HG03571 (cell line): ENCODE measurements around the gene AKT3.

ENCODE experiments used
- ATAC-seq: cut with Tn5 transposase; IDR thresholded peaks from one replicate; pipeline ENCODE4 v1.9.1; 2021; ENCODE audit not compliant: unreplicated experiment

AKT3 gene

DNA sequence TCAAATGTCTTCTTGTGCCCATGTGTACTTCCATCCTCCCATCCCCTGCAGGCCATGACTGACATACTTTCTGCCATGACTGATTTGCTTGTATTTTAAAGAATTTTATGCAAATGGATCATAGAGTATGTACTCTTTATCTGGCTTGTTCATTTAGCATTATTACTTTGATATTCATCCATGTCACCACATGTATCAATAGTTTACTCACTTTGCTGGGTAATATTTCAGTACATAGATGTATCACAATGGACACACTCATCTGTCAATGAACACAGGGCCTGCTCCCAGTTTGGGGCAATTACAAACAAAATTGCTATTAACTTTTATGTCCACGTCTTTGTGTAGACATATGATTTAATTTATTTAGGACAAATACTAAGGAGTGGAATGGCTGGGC lies 335.1 kb downstream of the AKT3 start:
- ATAC-seq: no peak

DNA sequence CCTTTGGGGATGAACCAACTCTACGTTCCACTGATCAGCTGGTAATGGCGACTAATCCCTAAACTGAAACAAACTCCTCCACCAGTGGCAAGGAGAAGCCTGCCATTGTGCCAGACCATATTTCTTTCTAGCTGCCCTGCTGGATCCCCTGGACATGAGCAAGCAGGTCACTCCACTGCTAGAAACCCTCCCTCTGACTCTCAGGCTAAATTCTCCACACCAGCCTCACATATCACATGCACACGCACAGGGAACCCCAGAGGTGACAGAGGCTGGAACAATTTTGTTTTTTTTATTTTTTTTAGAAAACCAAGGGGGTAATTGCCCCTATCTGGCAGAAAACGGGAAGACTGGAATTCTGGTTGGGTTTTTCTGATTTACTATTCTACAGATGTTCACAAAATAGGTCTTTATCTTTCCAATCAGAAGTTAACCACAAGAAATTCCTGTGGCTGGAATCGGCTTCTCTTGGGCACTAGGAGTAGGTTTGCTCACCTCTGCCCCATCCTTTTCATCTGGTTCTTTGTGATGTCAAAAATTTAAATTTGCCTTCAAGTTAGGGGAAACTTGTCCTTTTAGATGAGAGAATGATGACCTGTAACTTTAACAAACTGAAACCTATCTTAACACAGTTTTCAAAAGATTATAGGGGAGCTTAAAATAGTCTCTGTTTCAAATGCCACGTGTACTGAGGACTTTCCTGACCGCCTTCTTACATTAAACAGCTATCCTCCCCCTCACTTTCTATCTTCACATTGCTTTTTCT lies 336.1 kb downstream of the AKT3 start:
- ATAC-seq: no peak

DNA sequence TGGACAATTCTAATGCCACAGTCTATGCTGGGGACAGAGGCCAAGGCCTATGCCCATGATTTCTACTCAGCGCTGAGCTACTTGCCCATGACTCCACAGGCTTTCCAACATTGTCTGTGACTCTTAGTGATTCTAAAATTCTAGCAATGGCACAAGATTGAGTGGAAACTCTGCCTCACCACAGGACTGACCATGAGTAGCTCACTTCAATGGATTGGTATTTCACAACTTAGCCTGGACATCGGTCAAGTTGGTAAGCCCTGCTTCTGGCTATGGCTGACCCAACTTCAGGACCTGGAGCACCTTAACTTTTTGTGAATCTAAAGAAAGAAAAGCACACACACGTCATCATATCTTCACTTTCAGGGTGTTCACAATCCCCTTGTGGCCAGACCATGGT lies 339.1 kb downstream of the AKT3 start:
- no peak for ATAC-seq

DNA sequence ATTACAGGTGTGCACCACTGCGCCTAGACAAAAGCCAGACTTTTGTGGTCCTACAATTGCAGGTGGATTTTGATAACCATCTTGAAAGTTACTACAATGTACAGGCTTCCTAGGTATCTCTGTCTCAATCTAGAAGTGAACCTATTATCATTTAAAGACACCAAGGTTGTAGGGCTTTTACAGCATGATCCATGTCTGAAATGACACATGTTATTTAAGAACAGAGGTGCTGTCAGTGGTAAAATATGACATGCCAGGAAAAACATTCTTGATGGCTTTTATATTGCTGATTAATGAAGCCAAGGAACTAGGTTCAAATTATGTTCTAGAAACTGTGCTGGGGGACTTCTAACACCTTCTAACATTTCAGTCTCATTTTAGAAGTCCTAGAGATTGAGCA lies 341.1 kb downstream of the AKT3 start:
- ATAC-seq: no peak

DNA sequence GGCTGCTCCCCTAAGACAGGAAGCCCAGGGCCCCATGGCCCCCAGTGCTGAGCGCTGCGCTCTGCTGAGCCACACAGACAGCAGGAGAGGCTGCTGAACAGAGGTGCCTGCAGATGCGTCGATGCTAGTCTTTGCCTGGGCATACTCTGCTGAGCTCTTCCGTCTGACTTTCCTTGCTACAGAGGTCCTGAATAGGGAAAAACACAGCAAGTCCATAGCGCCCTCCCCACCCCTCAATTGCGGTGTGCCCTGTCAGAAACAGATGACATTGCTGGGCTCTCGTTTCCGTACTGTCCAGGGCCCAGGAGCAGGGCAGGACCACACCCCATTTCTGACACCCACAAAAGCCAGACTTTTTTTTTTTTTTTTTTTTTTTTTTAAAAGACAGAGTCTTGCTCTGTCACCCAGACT lies 341.7 kb downstream of the AKT3 start:
- no peak for ATAC-seq

DNA sequence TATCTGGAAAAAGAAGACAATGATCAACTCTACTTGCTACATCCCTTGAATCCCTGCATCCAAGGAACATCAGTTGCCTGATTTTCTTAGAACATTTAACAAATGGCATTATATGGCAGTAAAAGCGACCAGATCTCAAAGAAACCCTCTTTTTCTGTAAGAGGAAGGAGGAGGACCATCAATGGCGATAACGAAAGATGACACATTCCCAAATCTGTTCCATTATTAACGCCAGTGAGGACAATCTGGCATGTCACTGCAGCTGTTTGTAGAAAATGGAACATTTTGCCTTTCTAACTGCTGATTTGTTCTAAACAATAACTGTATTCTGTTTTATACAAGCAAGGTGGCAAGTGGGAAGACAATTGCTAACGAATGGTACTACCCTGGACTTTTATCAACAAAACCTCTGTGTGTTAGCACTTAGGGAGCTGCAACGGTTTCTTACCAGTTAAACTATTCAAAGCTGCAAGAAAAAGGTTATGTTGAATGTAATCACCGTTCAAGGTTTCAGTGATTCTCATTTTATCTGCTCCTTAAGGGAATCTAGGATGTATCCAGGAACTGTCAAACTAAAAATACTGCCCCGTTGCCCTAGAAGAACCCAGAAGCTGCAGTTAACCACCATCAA lies 342.3 kb downstream of the AKT3 start:
- ATAC-seq: no peak

DNA sequence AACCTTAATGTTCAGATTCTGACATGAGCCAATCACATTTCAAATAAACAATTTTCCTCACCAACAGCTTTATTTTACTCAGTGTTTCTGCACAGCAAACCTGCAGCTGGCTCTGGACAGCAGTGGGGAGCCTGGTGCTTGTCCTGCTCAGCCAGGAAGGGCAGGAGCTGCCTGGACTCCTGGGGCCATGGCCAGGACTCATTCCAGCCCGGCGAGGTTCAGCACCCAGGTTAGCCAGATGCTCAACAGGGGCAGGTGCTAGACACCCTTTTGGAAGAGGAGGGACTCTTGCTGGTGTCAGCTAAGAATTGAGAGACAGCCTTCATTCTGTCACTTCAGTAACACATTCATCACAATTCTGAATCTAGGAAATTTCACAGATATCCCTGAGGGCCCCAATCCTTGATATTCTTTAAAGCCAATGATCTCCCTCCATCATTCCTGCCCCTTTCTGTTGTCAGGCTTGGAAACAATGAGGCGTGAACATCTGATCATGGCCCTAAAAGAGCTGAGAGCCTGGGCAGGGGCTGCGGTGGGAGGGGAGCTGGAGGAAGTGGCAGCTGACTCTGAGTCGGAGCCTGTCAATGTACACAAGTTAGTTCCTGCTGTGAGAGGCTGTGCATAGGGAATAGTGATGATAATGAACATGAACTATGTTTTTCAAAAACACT lies 342.9 kb downstream of the AKT3 start:
- ATAC-seq: no peak

DNA sequence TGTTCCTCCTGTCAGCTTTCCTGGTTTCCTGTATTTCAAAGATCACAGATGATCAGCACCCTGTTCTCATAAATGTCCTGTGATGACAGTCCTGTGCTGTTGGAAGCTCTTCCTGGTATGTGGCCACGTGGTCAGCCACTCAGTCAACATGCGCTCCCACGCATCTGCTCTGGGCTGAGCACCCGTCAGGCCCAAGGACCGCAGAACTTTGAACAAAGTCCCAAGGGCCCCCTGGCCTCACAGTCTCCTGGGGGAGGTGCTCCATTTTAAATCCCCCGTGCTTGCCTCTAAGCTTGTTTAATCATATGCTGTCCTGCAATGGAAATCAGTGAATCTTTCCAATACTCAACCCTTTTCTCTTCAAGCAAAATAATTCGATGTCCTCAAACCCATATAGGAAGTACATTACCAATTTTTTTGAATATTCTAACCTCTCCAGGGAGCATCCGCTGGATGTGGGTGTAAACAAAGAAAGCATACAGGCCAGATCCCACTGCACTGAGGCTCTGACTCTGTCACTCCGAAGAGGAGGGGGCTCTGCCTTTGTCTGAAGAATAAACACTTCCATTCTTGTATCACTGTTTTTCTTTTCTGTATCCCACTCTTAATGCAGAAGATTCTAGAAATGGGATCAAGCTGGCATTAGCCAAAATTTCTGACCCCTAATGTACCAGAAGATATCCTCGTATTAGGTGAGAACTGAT lies 343.9 kb downstream of the AKT3 start:
- peak; percentile 51 for ATAC-seq

DNA sequence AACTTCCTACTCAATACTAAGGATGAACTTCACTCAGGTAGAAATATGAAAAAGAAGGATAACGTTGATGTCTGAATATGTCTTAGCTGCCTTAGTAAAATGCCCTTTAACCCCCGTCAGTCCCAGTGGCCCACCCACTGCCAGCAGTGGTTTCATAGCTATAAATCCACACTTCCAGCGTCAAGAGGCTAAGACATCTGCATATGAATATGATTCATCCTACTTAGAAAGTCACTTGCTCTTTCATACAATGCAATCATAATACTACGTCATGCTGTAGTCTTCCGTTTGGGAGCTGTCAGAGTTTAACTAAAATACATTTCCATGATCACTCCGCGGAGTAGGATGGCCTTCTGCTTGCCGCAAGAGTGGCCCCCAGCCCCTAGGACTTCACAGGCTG lies 346.9 kb downstream of the AKT3 start:
- ATAC-seq: no peak

DNA sequence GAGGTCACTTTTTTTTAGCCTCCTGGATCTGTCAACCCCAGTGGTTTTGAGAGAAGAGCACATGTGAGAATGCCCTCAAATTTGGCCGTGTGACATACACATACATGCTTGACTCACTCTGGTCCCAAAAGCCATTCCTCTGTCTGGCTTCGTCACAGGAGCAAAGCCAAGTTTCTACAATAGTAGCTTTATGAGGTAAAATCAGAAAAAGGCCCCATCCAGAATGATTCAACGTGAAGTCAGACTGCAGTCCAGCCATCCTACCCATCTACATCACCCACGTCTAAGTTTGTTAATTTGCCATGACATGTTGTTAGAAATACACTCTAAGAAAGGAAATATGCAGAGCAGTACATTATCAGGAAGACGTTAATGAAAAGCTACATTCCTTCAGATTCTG lies 349.0 kb downstream of the AKT3 start:
- ATAC-seq: no peak

DNA sequence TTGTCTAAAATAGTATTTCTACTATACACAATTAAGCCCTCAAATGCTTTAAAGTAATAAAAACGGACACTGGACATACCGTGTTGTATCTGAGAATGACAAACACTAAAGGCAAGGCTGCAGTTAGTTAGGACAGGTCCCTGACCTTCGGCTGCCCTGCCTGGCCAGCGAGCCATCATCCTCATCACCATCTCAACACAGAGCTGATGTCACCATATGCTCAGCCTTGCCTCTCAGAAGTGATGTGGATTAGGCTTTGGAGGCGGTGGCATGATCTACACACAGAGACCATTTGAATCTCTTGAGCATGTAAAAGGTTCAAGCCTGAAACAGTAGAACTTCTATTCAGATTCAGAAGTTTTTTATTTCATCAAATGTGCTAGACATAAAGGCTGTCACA lies 349.5 kb downstream of the AKT3 start:
- ATAC-seq: no peak

DNA sequence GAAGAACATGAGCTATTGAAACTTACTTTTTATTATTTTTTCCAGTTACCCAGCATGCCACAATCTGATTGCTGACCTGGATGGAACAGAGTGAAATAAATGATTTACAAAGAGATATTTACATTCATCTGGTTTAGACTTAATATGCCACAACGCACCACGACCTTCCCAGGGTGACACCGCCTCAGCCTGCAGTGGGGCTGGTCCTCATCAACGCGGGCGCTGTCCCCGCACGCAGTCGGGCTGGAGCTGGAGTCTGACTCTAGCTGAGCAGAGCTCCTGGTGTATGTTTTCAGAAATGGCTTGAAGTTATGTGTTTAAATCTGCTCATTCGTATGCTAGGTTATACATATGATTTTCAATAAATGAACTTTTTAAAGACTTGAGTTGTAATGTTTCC lies 350.3 kb downstream of the AKT3 start:
- ATAC-seq: no peak

DNA sequence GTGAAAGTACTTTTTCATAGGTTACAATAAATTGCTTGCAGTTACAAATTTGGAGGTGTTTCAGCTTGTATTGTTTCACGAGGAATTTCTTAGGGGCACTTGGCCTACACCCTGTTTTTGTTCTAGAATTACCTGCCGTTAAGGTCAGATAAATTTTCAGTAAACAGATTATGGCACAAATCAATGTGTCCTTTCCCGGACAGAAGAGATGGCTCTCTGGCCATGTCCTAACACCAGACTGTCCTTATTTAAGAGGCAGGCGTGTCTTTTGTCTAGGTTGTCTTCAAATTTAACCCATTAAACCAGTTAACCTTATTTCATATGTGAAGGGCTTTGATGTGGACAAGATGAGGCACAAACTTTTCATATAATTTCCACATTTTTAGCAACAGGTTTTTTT lies 350.8 kb downstream of the AKT3 start:
- no peak for ATAC-seq

DNA sequence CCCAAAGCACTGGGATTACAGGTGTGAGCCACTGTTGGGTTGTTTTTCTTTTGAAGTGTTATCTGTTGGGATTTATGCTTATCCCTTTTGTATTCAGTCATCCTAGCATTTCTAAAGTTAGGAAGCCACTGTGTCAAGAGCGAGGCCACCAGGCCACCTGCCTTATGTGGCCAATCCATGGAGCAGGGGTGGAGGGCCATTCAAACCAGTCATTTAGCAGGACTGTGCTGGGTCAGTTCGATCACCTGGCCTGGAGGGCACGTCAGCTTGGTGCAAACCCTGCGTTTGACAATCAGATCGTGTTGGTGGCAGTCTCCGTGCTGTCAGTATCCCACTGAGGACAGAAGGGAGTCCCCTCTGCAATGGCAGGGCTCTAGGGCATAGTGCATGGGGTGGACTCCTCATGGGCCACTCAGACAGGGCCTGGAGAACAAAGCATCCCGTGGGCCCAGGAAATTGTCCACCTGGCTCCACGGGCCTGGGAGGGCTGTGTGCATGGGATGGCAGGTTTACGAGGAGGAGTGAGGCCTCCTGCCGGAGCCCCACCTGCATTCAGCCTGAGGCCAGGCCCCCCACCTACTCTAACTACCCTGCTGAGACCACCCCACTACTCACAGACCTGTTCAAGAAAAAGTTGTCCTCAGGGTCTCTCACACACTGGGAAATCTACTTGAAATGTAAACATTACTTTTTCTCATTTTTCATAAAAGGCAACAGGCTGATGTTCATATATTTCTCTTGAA lies 351.9 kb downstream of the AKT3 start:
- no peak for ATAC-seq

DNA sequence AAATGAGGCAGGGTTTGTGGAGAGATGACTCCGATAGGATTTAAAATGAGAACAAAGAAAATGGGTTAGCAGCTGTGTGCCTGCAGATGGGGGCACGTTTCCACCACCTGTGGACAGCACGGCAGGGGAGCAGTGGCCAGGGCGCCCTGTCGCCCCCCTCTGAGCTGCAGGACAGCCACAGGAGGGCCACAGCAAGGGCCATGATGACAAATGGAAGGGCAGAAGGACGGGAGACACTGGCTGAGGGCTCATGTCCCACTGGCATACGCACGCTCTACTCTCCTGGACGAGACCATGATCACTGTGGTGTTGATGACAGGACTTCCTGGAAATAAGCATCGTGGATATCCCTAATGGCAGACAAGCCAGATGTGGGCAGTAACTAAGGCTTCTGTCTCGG lies 353.2 kb downstream of the AKT3 start:
- no peak for ATAC-seq

DNA sequence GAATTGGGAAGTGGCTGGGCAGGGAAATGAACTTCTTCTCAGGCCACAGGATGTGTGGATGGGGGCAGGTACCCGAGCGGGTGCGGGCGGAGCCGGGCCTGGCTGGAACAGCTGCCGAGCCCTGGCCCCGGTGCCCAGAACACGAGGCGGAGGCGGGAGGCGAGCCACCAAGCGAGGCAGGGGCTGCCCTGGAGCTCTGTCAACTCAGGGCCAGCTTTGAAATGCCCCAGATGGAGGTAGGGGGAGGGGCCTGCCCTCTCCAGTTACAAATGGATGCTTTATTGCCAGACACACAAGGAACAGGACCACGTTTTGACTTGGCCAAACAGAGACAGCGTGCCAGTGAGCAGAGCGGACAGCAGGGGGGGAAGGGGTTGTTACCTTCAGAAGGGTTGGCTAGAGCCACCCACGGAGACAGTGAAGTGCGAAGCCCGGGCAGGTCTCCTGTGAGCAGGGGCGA lies 353.8 kb downstream of the AKT3 start:
- no peak for ATAC-seq

DNA sequence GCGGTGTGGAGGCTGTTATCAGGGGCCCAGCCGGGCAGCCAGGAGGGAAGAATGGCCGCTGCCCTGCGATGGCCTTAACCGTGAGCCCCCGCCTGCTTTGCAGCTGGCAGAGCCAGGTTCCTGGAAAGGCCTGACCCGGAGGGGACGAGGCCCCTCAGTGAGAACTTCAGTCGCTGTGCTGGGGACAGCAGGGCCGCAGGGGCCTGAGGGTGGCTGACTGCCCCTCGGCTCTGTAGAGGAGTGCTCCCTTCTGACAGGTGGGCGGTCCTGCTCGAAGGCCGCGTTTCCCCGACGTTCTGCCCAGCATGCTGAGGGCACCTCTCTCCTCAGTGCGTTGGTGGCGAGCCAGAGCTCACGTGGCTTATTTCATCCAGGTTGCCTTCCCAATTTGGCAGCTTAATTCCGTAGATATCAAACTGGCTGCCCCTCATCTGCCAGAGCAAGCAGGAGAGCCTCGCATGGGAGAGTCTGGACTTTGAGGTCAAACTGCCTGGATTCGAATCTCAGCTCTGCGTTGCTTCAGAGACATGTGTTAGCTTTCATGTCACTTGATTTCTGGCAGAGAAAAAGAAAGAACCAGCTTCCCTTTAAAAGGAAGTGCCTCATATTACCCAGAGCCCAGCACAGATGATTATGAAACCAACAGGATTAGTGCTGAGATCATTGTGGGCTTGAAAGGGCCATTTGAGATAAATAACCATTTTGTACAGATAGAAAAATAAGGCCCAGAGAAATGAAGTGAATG lies 354.4 kb downstream of the AKT3 start:
- no peak for ATAC-seq

DNA sequence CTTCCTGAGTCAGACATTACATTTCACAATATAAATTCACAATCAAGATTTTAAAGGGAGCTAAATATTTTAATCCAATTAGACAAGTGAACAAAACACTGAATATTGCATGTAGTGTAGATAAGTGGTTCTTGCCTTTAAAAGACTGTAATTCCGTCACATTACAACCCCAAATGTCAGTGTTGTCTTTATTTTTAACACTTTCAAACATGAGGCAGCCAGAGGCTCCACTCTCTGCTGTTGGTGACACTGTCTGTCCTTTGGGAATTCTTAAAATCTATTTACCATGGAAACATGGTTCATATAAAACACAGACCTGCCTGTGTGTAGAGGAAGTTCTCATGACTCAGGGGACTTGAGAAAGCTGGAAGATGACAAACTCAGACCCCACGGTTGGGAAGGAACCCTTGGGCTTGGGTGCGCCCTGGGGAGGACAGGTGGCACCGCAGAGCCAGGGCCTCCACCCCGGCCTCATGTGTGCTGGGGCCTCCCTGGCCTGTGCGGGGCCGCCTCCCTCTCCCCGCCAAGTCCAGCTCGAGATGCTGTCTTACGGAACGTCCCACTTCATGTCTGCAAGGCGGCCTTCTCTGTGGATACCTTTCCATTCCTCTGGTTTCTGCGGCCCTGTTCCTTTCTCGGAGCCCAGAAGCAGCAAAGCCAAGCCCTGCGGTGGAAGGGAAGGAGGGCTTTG lies 355.2 kb downstream of the AKT3 start:
- ATAC-seq: no peak
